ENCODE results near the gene SHISA9. TPM values are rescaled to one million over a fixed set of nuclear protein-coding genes. Genes with fewer than 3 reads are reported as not detected.
"Not testable (repeated sequence)": the region's sequence is repeated elsewhere in the genome, so short reads cannot be mapped to it uniquely, and the experiment has no call there.

SHISA9 gene
- polyA plus RNA-seq (2013, experiment 1 of 2): not detected
- 0.01 TPM for polyA plus RNA-seq (2013, experiment 2 of 2)

DNA sequence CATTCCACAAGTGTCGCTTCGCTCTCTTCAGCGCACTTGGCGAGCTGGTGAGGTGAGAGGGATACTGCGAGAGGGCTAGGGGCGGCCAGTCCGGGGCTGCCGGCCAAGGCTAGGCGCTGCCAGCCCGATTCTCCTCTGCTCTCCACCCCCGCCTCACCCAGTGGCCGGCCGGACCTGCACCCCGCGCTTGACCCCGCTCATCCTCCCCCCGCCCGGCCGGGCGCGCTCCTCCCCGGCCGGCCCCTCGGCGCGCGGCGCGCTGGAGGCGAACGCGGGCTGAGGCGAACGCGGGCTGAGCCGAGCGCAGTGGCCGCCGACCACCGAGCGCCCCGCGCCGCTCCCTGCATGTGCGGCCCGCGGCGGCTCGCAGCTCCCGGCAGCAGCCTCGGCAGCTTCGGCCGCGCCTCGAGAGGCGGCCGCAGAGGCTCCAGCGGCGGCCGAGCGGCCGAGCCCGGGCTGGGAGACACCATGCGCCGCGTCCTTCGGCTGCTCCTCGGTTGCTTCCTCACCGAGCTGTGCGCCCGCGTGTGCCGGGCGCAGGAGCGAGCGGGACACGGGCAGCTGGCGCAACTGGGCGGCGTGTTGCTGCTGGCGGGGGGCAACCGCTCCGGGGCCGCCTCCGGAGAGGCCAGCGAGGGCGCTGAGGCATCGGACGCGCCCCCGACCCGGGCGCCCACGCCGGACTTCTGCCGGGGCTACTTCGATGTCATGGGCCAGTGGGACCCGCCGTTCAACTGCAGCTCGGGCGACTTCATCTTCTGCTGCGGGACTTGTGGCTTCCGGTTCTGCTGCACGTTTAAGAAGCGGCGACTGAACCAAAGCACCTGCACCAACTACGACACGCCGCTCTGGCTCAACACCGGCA is at the start of gene SHISA9:
SHISA9 (plus strand) TSS at position 2 of the 865 bp plus-strand sequence.
- H2BK5ac ChIP-seq (ENCODE audit: low read depth, low read length, poor library complexity, severe bottlenecking): no peak within 1 kb of the TSS
- H2BK12ac ChIP-seq (ENCODE audit: low read length in 2 of 2): no peak within 1 kb of the TSS

DNA sequence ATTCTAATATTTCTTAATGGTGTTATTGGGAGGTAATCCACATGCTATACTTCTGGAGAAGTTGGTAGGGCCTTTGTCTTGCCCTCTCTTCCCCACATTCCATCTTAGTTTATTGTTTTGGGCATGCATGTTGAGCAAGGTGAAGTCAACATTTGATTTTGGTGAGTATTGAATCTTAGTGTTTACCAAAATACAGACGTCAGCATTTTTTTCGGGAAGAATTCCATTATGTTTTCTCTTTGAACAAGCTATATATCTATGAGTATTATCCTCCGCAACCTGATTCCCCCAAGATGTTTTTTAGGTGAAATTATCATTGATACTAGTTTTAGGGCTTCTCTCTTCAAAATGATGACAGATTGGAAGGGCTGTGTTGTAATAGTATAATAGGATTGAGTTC is 47.4 kb upstream of the SHISA9 start:
- H3K79me1 ChIP-seq (replicated peaks; ENCODE audit: low read length, poor library complexity, severe bottlenecking): no peaks in the 10 kb centered on the region
- no peak overlapping the region for H3K14ac ChIP-seq (ENCODE audit: low read length in 2 of 2)
- H2BK15ac ChIP-seq (ENCODE audit: low read depth, poor library complexity, severe bottlenecking): no peak overlapping the region
- no peak overlapping the region for H3K9ac ChIP-seq (ENCODE audit: low read length)
- no peak for DNase-seq
- no peak overlapping the region for H3K4me3 ChIP-seq (ENCODE audit: insufficient read depth in 1 of 2, low read depth in 1 of 2, low read length in 2 of 2)
- no peak overlapping the region for H2BK12ac ChIP-seq (ENCODE audit: low read length in 2 of 2)
- no peak overlapping the region for H2BK120ac ChIP-seq (ENCODE audit: low read depth, low read length)
- no peak overlapping the region for H2BK5ac ChIP-seq (ENCODE audit: low read depth, low read length, poor library complexity, severe bottlenecking)
- H3K4me1 ChIP-seq (ENCODE audit: control insufficient read depth, insufficient read depth, low read depth, low read length): no peaks in the 10 kb centered on the region
- no peak overlapping the region for H3K23ac ChIP-seq (ENCODE audit: low read length in 2 of 2)
- no peak overlapping the region for H3K27ac ChIP-seq (ENCODE audit: low read length, poor library complexity, severe bottlenecking)
- H3K36me3 ChIP-seq (ENCODE audit: control insufficient read depth in 1 of 2, insufficient read depth in 2 of 2, low read depth in 1 of 2, low read length in 2 of 2): no peaks in the 10 kb centered on the region
- no peak overlapping the region for H2AK5ac ChIP-seq (ENCODE audit: low read length, severe bottlenecking)
- no peaks in the 10 kb centered on the region for H3K27me3 ChIP-seq (ENCODE audit: control insufficient read depth in 1 of 2, insufficient read depth in 1 of 2, low read length in 2 of 2)
- H4K91ac ChIP-seq (ENCODE audit: low read length): no peak overlapping the region
- H4K8ac ChIP-seq (ENCODE audit: low read length): no peak overlapping the region
- H3K18ac ChIP-seq (ENCODE audit: low read depth in 1 of 2, low read length in 2 of 2): no peak overlapping the region
- H3K4ac ChIP-seq (ENCODE audit: low read depth in 1 of 2, low read length in 2 of 2): no peak overlapping the region
- H3K9me3 ChIP-seq (ENCODE audit: control insufficient read depth, low read length): peaks cover 12% of the 10 kb centered on the region
- WGBS: no CpG with 5 or more reads among the region's 3 CpGs
- no peak overlapping the region for H2AFZ ChIP-seq (ENCODE audit: low read depth, low read length)
- H3K4me2 ChIP-seq (ENCODE audit: low read length, poor library complexity, severe bottlenecking): no peak overlapping the region

More for the DNA sequence above, at the start of gene SHISA9:
- Histone ChIP-seq H3K27ac (ENCODE audit: low read length, poor library complexity, severe bottlenecking) (no peak within 1 kb of the TSS), H3K18ac (ENCODE audit: low read depth in 1 of 2, low read length in 2 of 2) (no peak within 1 kb of the TSS), H3K27me3 (ENCODE audit: control insufficient read depth in 1 of 2, insufficient read depth in 1 of 2, low read length in 2 of 2) (peaks cover 65 to 87% of the 10 kb centered on the region in 2 experiments), H3K4me2 (ENCODE audit: low read length, poor library complexity, severe bottlenecking) (peak within 1 kb of the TSS; percentile 94), H3K9me3 (ENCODE audit: control insufficient read depth, low read length) (no peaks in the 10 kb centered on the region), H3K9ac (ENCODE audit: low read length) (no peak within 1 kb of the TSS), H2BK120ac (ENCODE audit: low read depth, low read length) (no peak within 1 kb of the TSS), H3K4ac (ENCODE audit: low read depth in 1 of 2, low read length in 2 of 2) (no peak within 1 kb of the TSS), H2BK15ac (ENCODE audit: low read depth, poor library complexity, severe bottlenecking) (no peak within 1 kb of the TSS), H3K4me3 (ENCODE audit: insufficient read depth in 1 of 2, low read depth in 1 of 2, low read length in 2 of 2) (peak within 1 kb of the TSS; percentile 52 to 60), H3K4me1 (ENCODE audit: control insufficient read depth, insufficient read depth, low read depth, low read length) (peaks cover 34% of the 10 kb centered on the region), H2AFZ (ENCODE audit: low read depth, low read length) (no peak within 1 kb of the TSS), H3K36me3 (ENCODE audit: control insufficient read depth in 1 of 2, insufficient read depth in 2 of 2, low read depth in 1 of 2, low read length in 2 of 2) (no peaks in the 10 kb centered on the region), H3K14ac (ENCODE audit: low read length in 2 of 2) (no peak within 1 kb of the TSS), H3K79me1 (replicated peaks; ENCODE audit: low read length, poor library complexity, severe bottlenecking) (no peaks in the 10 kb centered on the region), H4K91ac (ENCODE audit: low read length) (no peak within 1 kb of the TSS), H2AK5ac (ENCODE audit: low read length, severe bottlenecking) (no peak within 1 kb of the TSS), H3K23ac (ENCODE audit: low read length in 2 of 2) (no peak within 1 kb of the TSS), H4K8ac (ENCODE audit: low read length) (no peak within 1 kb of the TSS)
- WGBS: under 1% methylated on average over 85 of the region's 110 CpGs
- no peak for DNase-seq

DNA sequence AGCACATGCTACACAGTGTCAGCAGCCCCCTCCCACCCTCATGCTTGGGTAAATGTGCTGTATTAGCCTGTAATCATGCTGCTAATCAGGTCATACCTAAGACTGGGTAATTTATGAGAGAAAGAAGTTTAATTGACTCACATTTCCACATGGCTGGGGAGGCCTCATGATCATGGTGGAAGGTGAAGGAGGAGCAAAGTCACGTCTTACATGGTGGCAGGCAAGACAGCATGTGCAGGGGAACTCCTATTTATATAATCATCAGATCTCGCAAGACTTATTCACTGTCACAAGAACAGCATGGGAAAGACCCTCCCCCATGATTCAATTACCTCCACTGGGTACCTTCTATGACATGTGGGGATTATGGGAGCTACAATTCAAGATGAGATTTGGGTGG is 44.0 kb upstream of the SHISA9 start:
- not testable (repeated sequence) for H2BK12ac ChIP-seq (ENCODE audit: low read length in 2 of 2); H3K79me1 ChIP-seq (replicated peaks; ENCODE audit: low read length, poor library complexity, severe bottlenecking); DNase-seq; H3K4me1 ChIP-seq (ENCODE audit: control insufficient read depth, insufficient read depth, low read depth, low read length); H4K91ac ChIP-seq (ENCODE audit: low read length); H4K8ac ChIP-seq (ENCODE audit: low read length); H2BK120ac ChIP-seq (ENCODE audit: low read depth, low read length); H3K9ac ChIP-seq (ENCODE audit: low read length); H2BK15ac ChIP-seq (ENCODE audit: low read depth, poor library complexity, severe bottlenecking); H3K36me3 ChIP-seq (ENCODE audit: control insufficient read depth in 1 of 2, insufficient read depth in 2 of 2, low read depth in 1 of 2, low read length in 2 of 2); H2AK5ac ChIP-seq (ENCODE audit: low read length, severe bottlenecking); H3K23ac ChIP-seq (ENCODE audit: low read length in 2 of 2); H3K27ac ChIP-seq (ENCODE audit: low read length, poor library complexity, severe bottlenecking); H3K18ac ChIP-seq (ENCODE audit: low read depth in 1 of 2, low read length in 2 of 2); H2AFZ ChIP-seq (ENCODE audit: low read depth, low read length); H3K4ac ChIP-seq (ENCODE audit: low read depth in 1 of 2, low read length in 2 of 2); H3K4me3 ChIP-seq (ENCODE audit: insufficient read depth in 1 of 2, low read depth in 1 of 2, low read length in 2 of 2); H3K27me3 ChIP-seq (ENCODE audit: control insufficient read depth in 1 of 2, insufficient read depth in 1 of 2, low read length in 2 of 2); H2BK5ac ChIP-seq (ENCODE audit: low read depth, low read length, poor library complexity, severe bottlenecking); H3K4me2 ChIP-seq (ENCODE audit: low read length, poor library complexity, severe bottlenecking); H3K14ac ChIP-seq (ENCODE audit: low read length in 2 of 2)
- WGBS: 69% methylated on average over 2 of the region's 2 CpGs
- peaks cover 12% of the 10 kb centered on the region for H3K9me3 ChIP-seq (ENCODE audit: control insufficient read depth, low read length)

DNA sequence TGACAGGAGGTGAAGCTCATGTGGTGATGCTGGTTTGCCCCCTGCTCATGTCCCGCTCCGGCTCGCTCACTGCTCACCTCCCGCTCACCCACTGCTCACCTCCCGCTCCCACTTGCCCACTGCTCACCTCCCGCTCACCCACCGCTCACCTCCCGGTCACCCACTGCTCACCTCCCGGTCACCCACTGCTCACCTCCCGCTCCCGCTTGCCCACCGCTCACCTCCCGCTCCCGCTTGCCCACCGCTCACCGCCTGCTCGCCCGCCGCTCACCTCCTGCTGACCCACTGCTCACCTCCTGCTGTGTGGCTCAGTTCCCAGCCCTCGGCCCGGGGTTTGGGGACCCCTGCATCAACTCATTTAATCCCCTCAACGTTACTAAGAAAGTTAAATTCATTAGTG is 39.1 kb upstream of the SHISA9 start:
- H3K79me1 ChIP-seq (replicated peaks; ENCODE audit: low read length, poor library complexity, severe bottlenecking): no peaks in the 10 kb centered on the region
- no peak for DNase-seq
- no peak overlapping the region for H3K23ac ChIP-seq (ENCODE audit: low read length in 2 of 2)
- peaks cover 2% of the 10 kb centered on the region for H3K9me3 ChIP-seq (ENCODE audit: control insufficient read depth, low read length)
- no peaks in the 10 kb centered on the region for H3K36me3 ChIP-seq (ENCODE audit: control insufficient read depth in 1 of 2, insufficient read depth in 2 of 2, low read depth in 1 of 2, low read length in 2 of 2)
- H2BK5ac ChIP-seq (ENCODE audit: low read depth, low read length, poor library complexity, severe bottlenecking): no peak overlapping the region
- H2BK12ac ChIP-seq (ENCODE audit: low read length in 2 of 2): no peak overlapping the region
- H3K4me1 ChIP-seq (ENCODE audit: control insufficient read depth, insufficient read depth, low read depth, low read length): peaks cover 2% of the 10 kb centered on the region
- no peak overlapping the region for H3K27ac ChIP-seq (ENCODE audit: low read length, poor library complexity, severe bottlenecking)
- H2AK5ac ChIP-seq (ENCODE audit: low read length, severe bottlenecking): no peak overlapping the region
- H3K18ac ChIP-seq (ENCODE audit: low read depth in 1 of 2, low read length in 2 of 2): no peak overlapping the region
- 93% methylated on average over 22 of the region's 22 CpGs for WGBS
- H3K9ac ChIP-seq (ENCODE audit: low read length): no peak overlapping the region
- H3K14ac ChIP-seq (ENCODE audit: low read length in 2 of 2): no peak overlapping the region
- no peak overlapping the region for H2AFZ ChIP-seq (ENCODE audit: low read depth, low read length)
- no peak overlapping the region for H2BK120ac ChIP-seq (ENCODE audit: low read depth, low read length)
- no peak overlapping the region for H3K4ac ChIP-seq (ENCODE audit: low read depth in 1 of 2, low read length in 2 of 2)
- H2BK15ac ChIP-seq (ENCODE audit: low read depth, poor library complexity, severe bottlenecking): no peak overlapping the region
- no peak overlapping the region for H3K4me2 ChIP-seq (ENCODE audit: low read length, poor library complexity, severe bottlenecking)
- no peak overlapping the region for H4K8ac ChIP-seq (ENCODE audit: low read length)
- no peaks in the 10 kb centered on the region for H3K27me3 ChIP-seq (ENCODE audit: control insufficient read depth in 1 of 2, insufficient read depth in 1 of 2, low read length in 2 of 2)
- no peak overlapping the region for H4K91ac ChIP-seq (ENCODE audit: low read length)
- H3K4me3 ChIP-seq (ENCODE audit: insufficient read depth in 1 of 2, low read depth in 1 of 2, low read length in 2 of 2): no peak overlapping the region

All from mesenchymal stem cell (in vitro differentiated cells and primary cell).